Caco-2 (cell line): ENCODE results near the gene MOB3C. TPM values are rescaled to one million over a fixed set of nuclear protein-coding genes. Genes with fewer than 3 reads are reported as not detected.

Experiments
- BruUV-seq: library from RNA; stranded (reverse); fragments of 400-500 nt; replicated peaks from 2 replicates; lab custom pipeline; 2021; lab: Mats Ljungman, UMichigan
- CTCF ChIA-PET: fragments of 300-600 bp; sonication (Branson Sonifier 250); formaldehyde crosslinking; loops from one replicate; lab custom pipeline; 2022; ENCODE audit warnings: antibody characterized with exemption; lab: Charles Lee
- POLR2A ChIA-PET: fragments of 300-600 bp; sonication (Branson Sonifier 250); formaldehyde crosslinking; loops from one replicate; lab custom pipeline; 2022; ENCODE audit warnings: antibody characterized with exemption; lab: Charles Lee
- DNase-seq, 2 experiments: peaks; one replicate each; pipeline versions ENCODE4 v3.0.0 to v3.0.0-alpha.2; 2020 to 2022
- H3K27me3 ChIP-seq: replicated peaks from 2 replicates; pipeline ENCODE4 v1.6.0; 2011; ENCODE audit warnings: low read length; ENCODE audit not compliant: control insufficient read depth, insufficient read depth
- H3K36me3 ChIP-seq: 2 replicates; pipeline ENCODE4 v1.5.1; 2011; ENCODE audit warnings: low read length; ENCODE audit not compliant: control insufficient read depth, insufficient read depth
- H3K4me1 ChIP-seq: fragments of 250-450 bp; sonication (Bioruptor Pico); 2 replicates; pipeline ENCODE4 v1.5.1; 2020; ENCODE audit warnings: mild to moderate bottlenecking
- H3K4me3 ChIP-seq: 2 replicates; pipeline ENCODE4 v1.5.1; 2011; ENCODE audit warnings: low read depth, mild to moderate bottlenecking, control low read depth, low read length
- H3K9me3 ChIP-seq: fragments of 250-450 bp; sonication (Bioruptor Pico); 2 replicates; pipeline ENCODE4 v1.5.1; 2020; ENCODE audit warnings: mild to moderate bottlenecking, moderate library complexity
- H3K27ac Mint-ChIP-seq: one replicate; pipeline ENCODE4 v1.8.0; 2022; ENCODE audit warnings: mixed read lengths; ENCODE audit not compliant: unreplicated experiment
- H3K27me3 Mint-ChIP-seq: one replicate; pipeline ENCODE4 v1.8.0; 2022; ENCODE audit warnings: mixed read lengths; ENCODE audit not compliant: insufficient read depth, unreplicated experiment
- H3K36me3 Mint-ChIP-seq: one replicate; pipeline ENCODE4 v1.8.0; 2022; ENCODE audit warnings: mild to moderate bottlenecking, mixed read lengths; ENCODE audit not compliant: insufficient read depth, unreplicated experiment
- H3K4me1 Mint-ChIP-seq: one replicate; pipeline ENCODE4 v1.8.0; 2022; ENCODE audit warnings: low read depth, mixed read lengths; ENCODE audit not compliant: unreplicated experiment
- H3K4me3 Mint-ChIP-seq: one replicate; pipeline ENCODE4 v1.8.0; 2022; ENCODE audit warnings: mild to moderate bottlenecking, moderate library complexity, mixed read lengths; ENCODE audit not compliant: unreplicated experiment
- H3K9me3 Mint-ChIP-seq: one replicate; pipeline ENCODE4 v1.8.0; 2022; ENCODE audit warnings: mixed read lengths; ENCODE audit not compliant: unreplicated experiment
- intact Hi-C: fragments of 100-400 bp; cut with micrococcal nuclease; formaldehyde crosslinking; loops from one replicate; pipeline ENCODE4 v1.10.0; 2022; ENCODE audit not compliant: unreplicated experiment
- total RNA-seq: library from RNA; stranded (reverse); gene quantifications from 2 replicates; pipeline ENCODE4 v1.2.3, GENCODE V29; 2022
- TF ChIP-seq, protein P1 (sequence below), 2 experiments: fragments of 200-600 bp in 1 of 2; IDR thresholded peaks; 1 replicate in 1 of 2; 2 replicates in 1 of 2; pipeline versions ENCODE4 v1.5.1 to v1.8.0; 2011 to 2022; ENCODE audit warnings: antibody characterized with exemption in 1 of 2, control low read depth in 1 of 2, inconsistent platforms in 1 of 2, low read depth in 1 of 2, low read length in 1 of 2, mild to moderate bottlenecking in 1 of 2, moderate library complexity in 1 of 2; ENCODE audit not compliant: insufficient read depth in 1 of 2, severe bottlenecking in 1 of 2, unreplicated experiment in 1 of 2

MOB3C gene
- total RNA-seq, 1 experiment from 2014 or later: 1.6 TPM

DNA sequence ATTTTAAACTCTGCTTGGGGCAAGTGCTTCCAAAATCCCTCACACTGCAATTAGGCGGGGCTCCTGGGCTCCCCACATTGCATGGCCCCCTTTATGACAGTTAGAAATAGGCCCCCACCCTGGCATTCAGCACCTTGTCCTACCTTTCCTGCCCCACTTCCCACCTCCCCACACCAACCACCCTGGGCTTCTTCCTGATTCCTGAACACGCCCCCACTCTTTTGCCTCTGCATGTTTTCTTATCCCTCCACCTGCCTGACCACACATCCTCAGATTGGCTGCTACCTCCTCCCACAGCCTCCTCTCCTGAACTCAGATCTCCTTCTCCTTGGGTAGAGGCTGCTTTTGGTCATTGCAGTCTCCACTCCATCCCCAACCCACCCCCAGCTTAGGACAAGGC is 1.5 kb downstream of the MOB3C start:
- H3K27ac Mint-ChIP-seq: no peak overlapping the region
- TF ChIP-seq, protein P1, sequence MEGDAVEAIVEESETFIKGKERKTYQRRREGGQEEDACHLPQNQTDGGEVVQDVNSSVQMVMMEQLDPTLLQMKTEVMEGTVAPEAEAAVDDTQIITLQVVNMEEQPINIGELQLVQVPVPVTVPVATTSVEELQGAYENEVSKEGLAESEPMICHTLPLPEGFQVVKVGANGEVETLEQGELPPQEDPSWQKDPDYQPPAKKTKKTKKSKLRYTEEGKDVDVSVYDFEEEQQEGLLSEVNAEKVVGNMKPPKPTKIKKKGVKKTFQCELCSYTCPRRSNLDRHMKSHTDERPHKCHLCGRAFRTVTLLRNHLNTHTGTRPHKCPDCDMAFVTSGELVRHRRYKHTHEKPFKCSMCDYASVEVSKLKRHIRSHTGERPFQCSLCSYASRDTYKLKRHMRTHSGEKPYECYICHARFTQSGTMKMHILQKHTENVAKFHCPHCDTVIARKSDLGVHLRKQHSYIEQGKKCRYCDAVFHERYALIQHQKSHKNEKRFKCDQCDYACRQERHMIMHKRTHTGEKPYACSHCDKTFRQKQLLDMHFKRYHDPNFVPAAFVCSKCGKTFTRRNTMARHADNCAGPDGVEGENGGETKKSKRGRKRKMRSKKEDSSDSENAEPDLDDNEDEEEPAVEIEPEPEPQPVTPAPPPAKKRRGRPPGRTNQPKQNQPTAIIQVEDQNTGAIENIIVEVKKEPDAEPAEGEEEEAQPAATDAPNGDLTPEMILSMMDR (IDR thresholded peaks at IDR 0.05; ENCODE audit: insufficient read depth in 1 of 2, low read depth in 1 of 2, low read length in 1 of 2, severe bottlenecking in 1 of 2, unreplicated experiment in 1 of 2): no peak
- Histone ChIP-seq H3K27me3 (no peaks in the 10 kb centered on the region), H3K9me3 (no peaks in the 10 kb centered on the region), H3K36me3 (no peaks in the 10 kb centered on the region), H3K4me1 (no peaks in the 10 kb centered on the region; the same call in 1 of the 2 replicates), H3K4me3 (no peak overlapping the region)
- H3K9me3 Mint-ChIP-seq: no peaks in the 10 kb centered on the region
- H3K36me3 Mint-ChIP-seq: peaks cover 6% of the 10 kb centered on the region
- peaks cover 13% of the 10 kb centered on the region for H3K4me1 Mint-ChIP-seq
- POLR2A ChIA-PET: interaction anchor here (2.3 kb wide), 1 partner anchor 11 kb away, joined by 18 read pairs; the partner anchor contains the start of gene MKNK1
- H3K4me3 Mint-ChIP-seq: no peak overlapping the region
- CTCF ChIA-PET: no interaction called here
- H3K27me3 Mint-ChIP-seq: no peaks in the 10 kb centered on the region
- DNase-seq: no peak
- no TSS peak for BruUV-seq
- intact Hi-C loops: no loop called here

DNA sequence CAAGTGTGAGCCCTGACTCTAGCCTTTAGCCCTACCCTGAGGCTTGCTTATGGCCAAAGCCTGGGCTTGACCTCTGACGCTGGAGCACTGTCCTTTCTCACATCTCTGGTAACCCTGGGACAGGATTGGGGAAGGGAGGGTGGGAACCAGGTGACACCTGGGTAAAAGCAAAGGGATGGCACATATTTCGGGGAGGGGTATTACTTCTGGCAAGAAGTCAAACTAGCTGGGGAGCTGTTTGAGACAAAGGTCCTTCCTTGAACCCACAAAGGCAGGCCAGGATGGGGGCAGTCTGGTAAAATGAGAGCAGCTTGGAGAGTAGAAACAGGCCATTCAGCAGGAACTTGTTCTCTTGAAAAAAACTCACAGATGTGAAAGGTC is 2.0 kb downstream of the MOB3C start:
- H3K36me3 Mint-ChIP-seq: peaks cover 6% of the 10 kb centered on the region
- no TSS peak for BruUV-seq
- H3K9me3 Mint-ChIP-seq: no peaks in the 10 kb centered on the region
- DNase-seq: no peak
- H3K4me1 Mint-ChIP-seq: peaks cover 13% of the 10 kb centered on the region
- no peak overlapping the region for H3K27ac Mint-ChIP-seq
- no peaks in the 10 kb centered on the region for H3K36me3 ChIP-seq
- H3K4me3 Mint-ChIP-seq: no peak overlapping the region
- no peaks in the 10 kb centered on the region for H3K27me3 ChIP-seq
- no peaks in the 10 kb centered on the region for H3K27me3 Mint-ChIP-seq
- ChIA-PET POLR2A (no interaction called here), CTCF (no interaction called here)
- no peak overlapping the region for H3K4me3 ChIP-seq
- intact Hi-C loops: no loop called here
- no peaks in the 10 kb centered on the region for H3K9me3 ChIP-seq
- TF ChIP-seq, protein P1 (IDR thresholded peaks at IDR 0.05; ENCODE audit: insufficient read depth in 1 of 2, low read depth in 1 of 2, low read length in 1 of 2, severe bottlenecking in 1 of 2, unreplicated experiment in 1 of 2): no peak
- H3K4me1 ChIP-seq: no peaks in the 10 kb centered on the region; the same call in 1 of the 2 replicates

DNA sequence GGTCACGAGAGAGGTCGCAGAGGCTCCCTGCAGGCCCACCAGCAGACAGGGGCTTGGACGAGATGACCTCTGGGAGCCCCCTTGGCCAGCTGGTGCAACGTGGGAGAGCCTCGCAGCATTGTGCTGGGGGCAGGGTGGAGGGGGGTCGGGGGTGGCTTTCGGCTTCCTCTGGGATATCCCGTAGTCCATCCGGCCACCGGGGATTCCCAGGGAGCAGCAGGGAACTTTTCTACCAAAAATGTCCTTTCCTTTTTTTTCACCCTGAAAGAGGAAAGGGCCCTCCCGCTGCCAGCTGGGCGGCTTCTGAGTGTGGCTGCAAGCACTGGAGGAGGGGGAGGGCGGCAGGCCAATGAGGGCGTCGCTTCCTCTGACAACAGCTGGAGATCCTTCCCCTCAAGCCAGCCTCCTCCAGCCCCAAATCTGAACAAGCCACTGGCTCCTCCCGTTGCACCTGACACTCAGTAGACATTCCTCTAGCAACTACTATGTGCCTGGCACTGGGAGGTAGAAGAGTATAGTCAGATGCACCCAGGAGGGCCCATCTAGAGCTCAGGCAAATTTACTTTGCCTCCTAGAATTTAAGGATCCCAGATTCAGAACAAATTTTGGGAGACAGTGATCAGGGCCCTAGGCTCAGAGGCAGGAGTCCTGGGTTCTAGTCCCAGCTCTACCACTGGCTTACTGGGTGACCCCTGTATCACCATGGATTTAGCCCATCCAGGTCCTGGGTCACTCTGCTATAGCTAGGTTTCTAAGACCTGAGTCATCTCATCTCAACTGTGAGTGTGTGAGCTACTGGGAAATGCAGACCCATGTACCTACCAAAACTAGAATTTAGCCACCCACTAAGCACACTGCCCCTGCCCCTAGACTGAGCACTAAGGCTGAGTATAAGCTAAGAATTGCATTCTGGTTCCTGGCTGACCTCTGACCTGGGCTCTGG is 2.7 kb downstream of the MOB3C start:
- TF ChIP-seq, protein P1 (IDR thresholded peaks at IDR 0.05; ENCODE audit: insufficient read depth in 1 of 2, low read depth in 1 of 2, low read length in 1 of 2, severe bottlenecking in 1 of 2, unreplicated experiment in 1 of 2): no peak
- Histone ChIP-seq H3K4me3 (no peak overlapping the region), H3K27me3 (no peaks in the 10 kb centered on the region), H3K4me1 (no peaks in the 10 kb centered on the region; the same call in 1 of the 2 replicates), H3K36me3 (no peaks in the 10 kb centered on the region), H3K9me3 (no peaks in the 10 kb centered on the region)
- Mint-ChIP-seq H3K9me3 (no peaks in the 10 kb centered on the region), H3K27ac (no peak overlapping the region), H3K27me3 (no peaks in the 10 kb centered on the region), H3K4me3 (no peak overlapping the region), H3K4me1 (peaks cover 13% of the 10 kb centered on the region), H3K36me3 (peaks cover 6% of the 10 kb centered on the region)
- BruUV-seq: no TSS peak
- no peak for DNase-seq
- CTCF ChIA-PET: no interaction called here
- intact Hi-C loops: no loop called here
- POLR2A ChIA-PET: no interaction called here
